ENCODE results near the gene SPATS2L. TPM values are rescaled to one million over a fixed set of nuclear protein-coding genes. Genes with fewer than 3 reads are reported as not detected.
A peak's percentile ranks its signal among the peaks of the same experiment; 100 is the strongest.

SPATS2L gene
- total and polyA plus RNA-seq, 2 experiments from 2014 or later = 118 to 154 TPM

GRCh38 chr2:200453142-200453852, 146.8 kb downstream of the SPATS2L start:
- no peak for TF ChIP-seq EZH2 (IDR thresholded peaks at IDR 0.05; ENCODE audit: low read depth, unreplicated experiment)
- TF ChIP-seq JUNB (IDR thresholded peaks at IDR 0.05; ENCODE audit: unreplicated experiment) = no peak
- TF ChIP-seq ETS1 (IDR thresholded peaks at IDR 0.05) = no peak
- TF ChIP-seq ZNF462 (CRISPR knock-in tag; IDR thresholded peaks at IDR 0.05) = no peak
- TF ChIP-seq CREB1 (CRISPR knock-in tag; IDR thresholded peaks at IDR 0.05; ENCODE audit: low read depth) = no peak
- no peak for TF ChIP-seq NANOG (IDR thresholded peaks at IDR 0.05; ENCODE audit: borderline replicate concordance)
- TF ChIP-seq ZNF114 (CRISPR knock-in tag; IDR thresholded peaks at IDR 0.05) = no peak
- no peak for TF ChIP-seq CTCF (conservative IDR thresholded peaks at IDR 0.05; ENCODE audit: low read depth in 2 of 2)
- no peak for TF ChIP-seq REST (IDR thresholded peaks at IDR 0.05; ENCODE audit: unreplicated experiment)
- no peak for TF ChIP-seq EZH2phosphoT487 (IDR thresholded peaks at IDR 0.05; ENCODE audit: unreplicated experiment)
- no peak for TF ChIP-seq POLR2AphosphoS5 (IDR thresholded peaks at IDR 0.05; ENCODE audit: low read depth)
- TF ChIP-seq ZNF331 (CRISPR knock-in tag; IDR thresholded peaks at IDR 0.05; ENCODE audit: low read depth) = no peak
- TF ChIP-seq STAT1 (IDR thresholded peaks at IDR 0.05; ENCODE audit: unreplicated experiment) = no peak
- ATAC-seq (peak; percentile 52), DNase-seq (ENCODE audit: low spot score) (no peak)
- Mint-ChIP-seq H3K27me3 (ENCODE audit: insufficient read depth, low read depth, poor library complexity) (peaks cover 7% of the 10 kb centered on the region), H3K4me1 (peaks cover 16% of the 10 kb centered on the region), H3K9me3 (no peaks in the 10 kb centered on the region), H3K27ac (no peak overlapping the region), H3K36me3 (ENCODE audit: low read depth) (peaks cover 45% of the 10 kb centered on the region), H3K4me3 (no peak overlapping the region)
- H3K4me3 ChIP-seq = no peak overlapping the region
- no peaks in the 10 kb centered on the region; the same call in none of the 2 replicates for H3K79me2 ChIP-seq (replicated peaks; ENCODE audit: insufficient read depth)
- no peak overlapping the region for H3K27ac ChIP-seq (ENCODE audit: low read depth)
- H3K4me2 ChIP-seq = no peak overlapping the region
- peaks cover 17% of the 10 kb centered on the region for H3K36me3 ChIP-seq (ENCODE audit: insufficient read depth)
- peaks cover 7% of the 10 kb centered on the region for H3K4me1 ChIP-seq (ENCODE audit: insufficient read depth)
- no peak overlapping the region for H2AFZ ChIP-seq
- H3K27me3 ChIP-seq (ENCODE audit: insufficient read depth) = no peaks in the 10 kb centered on the region
- no peaks in the 10 kb centered on the region for H3F3A ChIP-seq (replicated peaks; ENCODE audit: low read depth)
- peaks cover 6% of the 10 kb centered on the region; the same call in 1 of the 2 replicates for H4K20me1 ChIP-seq (replicated peaks; ENCODE audit: insufficient read depth)
- no peaks in the 10 kb centered on the region for H3K9me2 ChIP-seq (ENCODE audit: insufficient read depth)

All from GM23338 (cell line).